GM21367 (cell line): ENCODE measurements around the gene SELENOK.

Experiments used
- ATAC-seq: cut with Tn5 transposase; IDR thresholded peaks from one replicate; pipeline ENCODE4 v1.9.1; 2021; ENCODE audit not compliant: unreplicated experiment

SELENOK gene

DNA sequence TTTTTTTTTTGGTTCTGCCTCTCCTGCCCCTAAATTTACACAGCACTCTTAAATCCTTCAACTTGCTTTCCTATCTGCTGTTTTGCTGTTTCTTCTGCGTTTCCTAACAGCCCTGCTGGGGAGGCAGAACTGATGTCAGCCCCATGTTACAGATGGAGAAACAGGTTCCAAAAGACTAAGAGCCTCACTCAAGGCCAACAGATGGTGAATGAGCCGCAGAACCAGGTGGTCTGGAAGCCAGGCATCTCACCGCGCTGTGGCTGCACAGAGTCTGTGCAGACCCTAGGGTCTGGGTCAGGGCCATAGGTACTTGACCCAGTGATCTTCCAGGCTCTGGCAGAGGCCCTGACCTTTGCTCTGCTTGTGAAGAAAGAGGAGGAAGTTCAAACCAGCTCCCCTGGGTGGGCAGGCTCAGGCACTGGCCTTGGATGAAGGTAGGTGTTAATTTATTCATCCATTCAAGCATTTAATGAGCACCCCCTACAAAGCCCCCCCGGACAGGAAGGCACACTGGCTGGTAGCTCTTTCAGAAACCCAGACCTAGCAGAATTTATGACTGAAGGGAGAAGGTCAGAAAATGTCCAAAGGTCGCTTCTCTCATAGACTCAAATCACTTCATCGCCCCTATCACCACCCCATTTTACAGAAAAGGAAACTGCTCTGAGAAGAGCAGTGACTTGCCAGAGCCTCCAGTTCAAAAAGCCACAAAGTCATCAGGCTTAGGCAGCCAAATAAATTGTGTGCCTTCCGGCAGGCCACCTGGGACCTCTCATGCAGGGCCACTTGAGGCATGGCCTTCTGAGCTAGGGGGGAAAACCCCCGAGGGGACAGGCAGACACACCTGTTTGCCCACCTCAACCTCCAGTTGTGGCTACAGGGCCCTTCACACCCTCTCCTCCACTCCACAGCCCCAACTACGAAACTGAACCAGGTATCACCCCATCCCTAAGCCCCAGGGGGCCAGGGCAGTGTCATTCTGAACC is 48.2 kb downstream of the SELENOK start:
- ATAC-seq, result peak; percentile 36

DNA sequence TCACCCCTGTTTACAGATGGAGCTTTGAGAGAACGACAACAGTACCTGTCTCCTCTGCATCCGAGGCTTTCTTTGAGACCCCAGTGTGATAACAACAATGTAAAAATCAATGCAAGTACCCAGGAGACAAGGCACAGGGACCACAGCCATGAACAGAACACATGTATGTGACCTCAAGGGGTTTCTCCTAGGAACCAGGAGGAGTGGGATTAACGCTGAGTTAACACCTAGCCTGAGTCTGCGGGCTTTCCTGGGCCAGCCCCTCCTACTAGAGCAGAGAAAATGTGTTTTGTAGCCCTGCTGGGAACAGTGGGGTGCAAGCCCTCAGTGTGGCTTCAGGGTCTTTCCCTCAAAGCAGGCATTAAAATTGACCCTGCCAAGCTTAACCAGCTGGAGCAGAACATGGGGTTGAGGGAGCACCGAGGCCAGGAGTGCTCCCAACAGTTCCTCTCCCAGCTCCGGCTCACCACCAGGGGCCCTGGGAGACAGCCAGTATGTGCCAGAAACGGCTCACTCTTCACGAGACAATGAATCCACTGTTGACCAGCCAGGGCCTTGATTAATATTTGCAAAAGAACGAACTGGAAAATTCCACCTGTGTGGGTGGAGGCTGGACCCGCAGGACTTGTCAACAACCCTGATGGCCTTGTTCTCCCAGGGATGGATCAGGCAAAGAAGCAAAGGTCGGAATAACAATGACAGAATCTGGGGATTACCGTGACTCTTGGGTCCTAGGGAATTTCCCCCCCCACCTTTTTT is 49.0 kb downstream of the SELENOK start:
- no peak for ATAC-seq

DNA sequence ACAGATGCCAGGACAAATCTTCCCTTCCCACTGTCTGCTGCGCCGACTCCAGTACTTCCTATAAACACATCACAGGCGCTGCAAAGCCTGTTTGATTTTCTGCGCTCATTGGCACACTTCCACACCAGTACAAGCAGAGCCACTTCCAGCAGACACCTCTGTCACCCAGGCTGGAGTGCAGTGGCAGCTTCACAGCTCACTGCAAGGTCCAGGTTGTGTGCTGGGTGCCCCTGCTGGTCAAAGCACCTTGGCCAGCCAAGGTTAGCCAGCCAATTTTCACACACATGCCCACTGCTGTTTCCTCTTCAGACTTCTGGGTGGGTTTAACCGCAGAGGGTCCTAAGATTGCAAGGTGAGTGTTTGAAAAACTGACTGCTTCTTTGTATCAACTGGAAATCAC is 50.4 kb downstream of the SELENOK start:
- ATAC-seq, result no peak

DNA sequence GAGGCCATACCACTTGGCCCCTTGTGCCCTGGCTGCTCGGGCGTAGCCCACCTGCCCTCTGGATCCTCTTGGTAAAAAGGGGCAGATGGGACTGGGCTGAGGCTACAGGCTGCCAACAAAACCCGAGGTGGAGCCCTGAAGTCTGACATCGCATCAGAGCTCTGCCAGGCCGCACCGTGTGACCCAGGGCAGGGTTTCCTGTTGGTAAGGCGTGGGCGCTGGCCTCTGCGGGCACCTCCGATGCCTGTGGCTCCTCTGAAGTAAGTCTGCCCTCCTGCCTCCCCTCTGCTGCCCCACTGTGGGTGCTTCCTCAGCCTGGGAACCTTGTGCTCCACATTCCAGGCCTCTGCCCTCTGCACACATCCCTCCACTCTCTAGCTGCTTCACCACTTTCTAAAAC is 54.3 kb downstream of the SELENOK start:
- ATAC-seq, result no peak

DNA sequence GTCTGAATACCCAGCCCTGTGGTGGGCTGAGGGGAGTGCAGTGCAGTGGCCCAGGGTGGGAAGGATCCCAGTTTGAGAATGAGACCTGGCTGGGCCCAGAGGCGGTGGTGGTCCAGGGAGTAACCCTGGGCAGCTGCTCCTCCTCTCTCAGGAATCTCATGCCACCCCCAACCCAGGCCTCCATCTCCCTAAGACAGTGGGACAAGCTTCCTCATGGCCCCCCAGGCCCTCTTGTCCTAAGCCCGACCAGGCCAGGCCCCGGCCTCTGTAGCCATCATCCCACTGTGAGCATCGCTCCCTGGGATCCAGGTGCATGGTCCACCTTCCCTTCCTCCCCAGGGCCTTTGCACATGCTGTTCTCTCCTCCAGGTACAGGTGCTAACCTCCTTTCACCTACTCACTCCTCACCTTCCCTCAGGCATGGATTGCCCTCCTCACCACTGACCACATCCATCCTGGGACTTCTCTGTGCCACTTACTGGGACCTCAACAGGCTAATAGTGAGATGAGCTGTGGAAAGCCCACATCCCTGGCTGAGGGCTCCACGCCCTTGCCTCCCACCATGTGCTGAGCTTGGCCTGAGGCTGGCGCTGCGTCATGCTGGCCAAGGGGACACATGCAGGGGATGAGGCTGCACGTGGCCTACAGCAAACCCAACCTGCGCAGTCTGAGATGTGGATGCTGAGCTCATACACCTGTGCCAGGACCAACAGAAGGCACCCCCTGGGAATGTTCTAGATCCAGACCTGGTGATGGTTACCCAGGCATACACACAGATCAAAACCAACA is 55.4 kb downstream of the SELENOK start:
- ATAC-seq, result no peak

DNA sequence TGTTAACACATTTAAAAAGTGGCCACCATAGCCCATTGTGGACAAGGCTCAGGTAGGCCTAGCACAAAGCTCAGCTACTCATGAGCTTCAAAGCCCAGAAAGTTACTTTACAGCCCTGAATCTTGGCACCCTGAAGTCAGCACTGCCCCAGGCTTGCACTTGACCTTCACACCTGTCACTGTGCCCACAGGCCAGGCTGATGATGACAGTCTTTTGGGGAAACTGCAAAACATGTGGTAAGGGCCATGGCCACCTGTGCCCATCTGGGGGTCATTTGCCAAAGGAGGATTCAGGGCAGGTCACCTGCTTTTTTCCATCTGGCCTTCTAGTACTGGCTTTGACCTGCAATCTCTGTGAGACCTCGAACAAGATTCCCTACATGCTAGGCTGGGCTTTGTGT is 56.4 kb downstream of the SELENOK start:
- no peak for ATAC-seq

DNA sequence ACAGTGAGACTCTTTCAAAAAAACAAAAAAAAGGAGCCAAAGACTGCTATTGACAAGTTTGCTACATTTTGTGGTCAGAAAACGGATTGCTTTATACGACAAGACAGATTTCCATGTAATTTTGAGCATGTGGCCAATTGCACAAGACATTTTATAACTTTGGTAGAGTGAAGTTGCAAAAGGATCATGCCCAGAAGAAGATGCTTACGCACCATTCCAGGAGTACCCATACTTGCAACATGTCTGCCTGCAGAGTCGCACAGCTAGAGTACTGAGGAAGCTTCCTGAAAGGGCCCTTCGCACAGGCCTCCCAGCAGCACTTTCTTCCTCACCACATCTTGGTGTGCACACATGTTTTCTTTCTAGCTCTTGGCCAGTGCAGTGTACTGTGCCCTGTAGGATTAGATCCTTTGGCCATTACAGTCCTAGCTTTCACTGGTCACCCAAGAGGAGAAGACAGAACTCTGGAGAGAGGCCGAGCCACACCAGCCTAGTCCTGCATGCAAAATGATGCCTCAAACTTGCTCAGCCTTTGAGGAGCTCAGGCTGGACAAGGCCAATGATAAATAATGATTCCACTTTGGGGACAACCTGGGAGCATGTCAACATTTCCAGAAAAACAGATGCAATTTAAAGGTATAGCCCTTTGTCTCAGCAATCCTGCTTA is 57.1 kb downstream of the SELENOK start:
- no peak for ATAC-seq
